Lower leg skin (tissue), 3 donors: Measurements from ENCODE around the gene OPRM1.

ENCODE experiments used
- CTCF ChIP-seq, 3 donors: fragments of 450-650 bp; IDR thresholded peaks; one replicate each; pipeline ENCODE4 v1.5.1; 2016; ENCODE audit warnings: antibody characterized with exemption in 3 of 3, mild to moderate bottlenecking in 3 of 3, moderate library complexity in 2 of 3
- POLR2A ChIP-seq, 2 donors: fragments of 450-650 bp; IDR thresholded peaks; one replicate each; pipeline ENCODE4 v1.6.1; 2016 to 2017; ENCODE audit warnings: antibody characterized with exemption in 2 of 2, mild to moderate bottlenecking in 1 of 2, moderate library complexity in 1 of 2

- TF ChIP-seq CTCF (IDR thresholded peaks at IDR 0.05) (no peak), POLR2A (IDR thresholded peaks at IDR 0.05) (no peak)
These were observed 187.4 kb downstream of the OPRM1 start for GRCh38 chr6:154226461-154226860.
